ENCODE data around the gene RASSF3. TPM values are rescaled to one million over a fixed set of nuclear protein-coding genes. Genes with fewer than 3 reads are reported as not detected.
A peak's percentile ranks its signal among the peaks of the same experiment; 100 is the strongest.

The RASSF3 gene
- total RNA-seq, 1 donor from 2014 or later = 43.1 TPM

DNA sequence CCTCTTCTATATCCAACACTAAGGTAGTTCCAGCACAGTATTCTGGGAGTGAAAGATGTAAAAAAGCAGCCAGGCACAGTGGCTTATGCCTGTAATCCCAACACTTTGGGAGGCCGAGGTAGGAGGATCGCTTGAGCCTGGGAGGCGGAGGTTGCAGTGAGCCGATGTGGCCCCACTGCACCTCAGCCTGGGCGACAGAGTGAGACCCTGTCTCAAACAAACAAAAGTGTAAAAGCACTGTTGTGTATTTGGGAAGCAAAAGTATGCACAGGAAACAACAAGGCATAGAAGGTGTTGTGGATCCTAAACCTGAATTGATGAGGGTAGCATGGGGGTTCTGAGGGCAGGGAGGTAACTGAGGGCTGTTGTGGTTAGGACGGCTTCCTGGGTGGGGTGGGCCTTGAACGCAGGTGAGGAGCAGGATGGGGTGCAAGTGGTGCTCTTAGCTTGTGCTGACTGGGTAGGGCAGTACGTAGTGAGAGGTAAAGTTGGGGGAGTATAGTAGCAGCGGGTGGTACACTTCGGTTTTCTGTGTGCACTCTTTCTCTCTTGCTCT is 64.2 kb downstream of the RASSF3 start:
- peak overlapping the region; percentile 69 for H3K4me3 Mint-ChIP-seq
- no peaks in the 10 kb centered on the region for H3K27me3 Mint-ChIP-seq
- no peaks in the 10 kb centered on the region for H3K9me3 Mint-ChIP-seq
- DNase-seq = peak; percentile 87
- peaks cover 2% of the 10 kb centered on the region for H3K36me3 Mint-ChIP-seq (ENCODE audit: low read depth)
- H3K27ac Mint-ChIP-seq = peak overlapping the region; percentile 87
- H3K4me1 Mint-ChIP-seq = peaks cover 79% of the 10 kb centered on the region
- intact Hi-C loops (cut with micrococcal nuclease) = loop anchor here (2.0 kb wide), 1 partner anchor 14 kb away; no protein-coding TSS in a partner anchor

DNA sequence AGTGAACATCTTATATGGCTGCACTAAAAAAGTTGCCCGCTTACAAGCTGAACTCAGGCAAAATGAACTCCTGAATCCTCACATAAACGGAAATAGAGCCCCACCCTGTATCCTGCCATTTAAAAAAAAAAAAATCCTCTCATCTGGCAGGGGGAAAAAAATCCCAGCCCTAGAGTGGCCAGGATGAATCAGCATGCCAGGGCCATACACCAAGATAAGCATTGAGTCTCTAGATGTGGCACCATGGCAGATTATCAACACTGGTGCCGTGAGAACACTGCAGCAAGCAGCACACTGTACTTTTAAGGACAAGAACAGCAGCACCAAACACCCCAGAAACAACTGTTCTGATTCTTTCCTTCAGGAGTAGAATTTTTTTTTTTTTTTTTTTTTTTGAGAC is 65.5 kb downstream of the RASSF3 start:
- Mint-ChIP-seq H3K27ac (peak overlapping the region; percentile 53), H3K9me3 (no peaks in the 10 kb centered on the region), H3K4me1 (peaks cover 80% of the 10 kb centered on the region), H3K36me3 (ENCODE audit: low read depth) (peaks cover 2% of the 10 kb centered on the region), H3K4me3 (peak overlapping the region; percentile 40), H3K27me3 (no peaks in the 10 kb centered on the region)
- DNase-seq = no peak
- intact Hi-C loops (cut with micrococcal nuclease) = loop anchor here (2.0 to 5.0 kb wide), 2 partner anchors 15 to 218 kb away; no protein-coding TSS in a partner anchor

DNA sequence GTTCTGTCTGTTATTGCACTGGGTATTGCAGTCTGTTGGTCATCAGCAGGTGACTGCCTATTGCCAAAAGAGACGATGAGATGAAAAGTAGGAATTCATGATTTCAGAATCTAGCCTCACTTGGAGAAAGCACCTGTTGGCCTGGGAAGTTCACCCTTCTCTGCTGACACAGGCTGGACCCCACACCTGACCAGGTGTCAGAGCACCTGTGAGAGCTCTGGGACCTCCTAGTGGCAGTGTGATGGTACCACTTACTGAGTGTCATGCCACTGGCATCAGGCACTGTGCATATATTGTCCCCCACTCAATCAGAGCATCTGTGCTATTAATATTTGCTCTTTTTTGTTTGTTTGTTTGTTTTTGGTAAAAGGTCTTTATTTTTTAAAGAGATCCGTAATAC is 68.0 kb downstream of the RASSF3 start:
- Mint-ChIP-seq H3K4me1 (peaks cover 83% of the 10 kb centered on the region), H3K36me3 (ENCODE audit: low read depth) (peaks cover 7% of the 10 kb centered on the region), H3K27me3 (no peaks in the 10 kb centered on the region), H3K9me3 (no peaks in the 10 kb centered on the region), H3K27ac (peak overlapping the region; percentile 49), H3K4me3 (no peak overlapping the region)
- intact Hi-C loops (cut with micrococcal nuclease) = loop anchor here (5.0 kb wide), 1 partner anchor 221 kb away; no protein-coding TSS in a partner anchor
- DNase-seq = no peak

DNA sequence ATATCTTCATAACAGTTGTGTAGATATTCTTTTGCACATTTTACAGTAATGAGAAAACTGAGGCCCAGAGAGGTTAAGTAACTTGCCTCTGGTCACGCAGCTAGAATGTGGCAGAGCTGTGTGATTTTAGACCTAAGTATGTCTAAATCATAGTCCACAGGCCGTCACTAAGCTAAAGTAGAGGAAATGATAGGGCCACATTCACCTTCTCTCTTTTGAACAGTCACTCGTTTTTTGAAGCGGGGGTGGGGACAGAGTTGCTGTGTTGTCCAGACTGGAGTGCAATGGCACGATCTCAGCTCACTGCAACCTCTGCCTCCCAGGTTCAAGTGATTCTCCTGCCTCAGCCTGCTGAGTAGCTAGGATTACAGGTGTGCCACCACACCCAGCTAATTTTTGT is 68.5 kb downstream of the RASSF3 start:
- Mint-ChIP-seq H3K27me3 (no peaks in the 10 kb centered on the region), H3K9me3 (peaks cover 3% of the 10 kb centered on the region), H3K4me1 (peaks cover 83% of the 10 kb centered on the region), H3K36me3 (ENCODE audit: low read depth) (peaks cover 10% of the 10 kb centered on the region), H3K27ac (peak overlapping the region; percentile 29), H3K4me3 (no peak overlapping the region)
- intact Hi-C loops (cut with micrococcal nuclease) = loop anchor here (1.0 to 5.0 kb wide), 2 partner anchors 8 to 222 kb away; no protein-coding TSS in a partner anchor
- peak; percentile 73 for DNase-seq

DNA sequence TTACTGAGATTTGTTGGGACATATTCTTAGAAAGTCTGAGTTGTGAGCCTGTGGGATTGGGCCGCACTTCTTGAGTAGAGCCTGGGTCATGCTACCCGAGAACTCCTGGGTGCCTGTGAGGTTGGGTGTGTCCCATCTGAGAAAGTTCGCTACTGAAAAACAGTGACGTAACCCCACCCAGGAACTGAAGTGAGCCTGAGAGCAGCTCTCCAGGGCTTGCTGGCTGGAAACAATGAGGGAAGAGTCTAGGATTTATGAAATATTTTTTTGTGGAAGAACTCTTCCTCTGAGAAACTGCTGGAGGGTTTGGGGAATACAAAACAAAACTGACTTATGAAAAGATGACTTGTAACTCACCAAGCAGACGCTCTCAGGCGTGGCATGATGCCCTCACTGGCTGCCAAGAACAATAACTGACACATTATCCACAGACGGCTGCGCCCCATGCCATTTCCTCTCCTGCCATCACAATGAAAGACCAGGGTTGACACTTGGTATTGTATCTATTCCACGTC is 69.2 kb downstream of the RASSF3 start:
- Mint-ChIP-seq H3K4me3 (peak overlapping the region; percentile 63), H3K27ac (peak overlapping the region; percentile 78), H3K27me3 (no peaks in the 10 kb centered on the region), H3K9me3 (peaks cover 3% of the 10 kb centered on the region), H3K36me3 (ENCODE audit: low read depth) (peaks cover 12% of the 10 kb centered on the region), H3K4me1 (peaks cover 80% of the 10 kb centered on the region)
- intact Hi-C loops (cut with micrococcal nuclease) = loop anchor here (1.0 to 5.0 kb wide), 2 partner anchors 8 to 222 kb away; no protein-coding TSS in a partner anchor
- DNase-seq = peak; percentile 87

DNA sequence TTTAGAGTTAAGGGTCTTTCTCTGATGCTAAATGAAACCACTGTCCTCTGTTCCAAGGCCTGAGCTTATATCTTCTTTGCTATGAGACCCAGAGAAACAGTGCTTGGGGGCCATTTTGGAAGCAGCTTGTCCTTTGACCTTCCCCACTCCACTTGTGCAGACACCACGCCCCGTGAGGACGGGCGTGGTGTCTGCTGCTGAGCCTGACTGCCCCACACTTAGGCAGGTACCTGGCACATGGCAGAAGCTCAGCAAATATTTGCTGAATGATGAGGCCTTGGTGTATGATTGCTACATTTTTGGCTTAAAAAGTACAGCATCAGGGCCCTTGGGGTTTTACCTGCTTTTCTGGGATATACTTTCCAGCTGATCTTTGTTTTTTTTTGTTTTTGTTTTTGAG is 69.9 kb downstream of the RASSF3 start:
- DNase-seq = no peak
- H3K27ac Mint-ChIP-seq = peak overlapping the region; percentile 78
- intact Hi-C loops (cut with micrococcal nuclease) = no loop called here

DNA sequence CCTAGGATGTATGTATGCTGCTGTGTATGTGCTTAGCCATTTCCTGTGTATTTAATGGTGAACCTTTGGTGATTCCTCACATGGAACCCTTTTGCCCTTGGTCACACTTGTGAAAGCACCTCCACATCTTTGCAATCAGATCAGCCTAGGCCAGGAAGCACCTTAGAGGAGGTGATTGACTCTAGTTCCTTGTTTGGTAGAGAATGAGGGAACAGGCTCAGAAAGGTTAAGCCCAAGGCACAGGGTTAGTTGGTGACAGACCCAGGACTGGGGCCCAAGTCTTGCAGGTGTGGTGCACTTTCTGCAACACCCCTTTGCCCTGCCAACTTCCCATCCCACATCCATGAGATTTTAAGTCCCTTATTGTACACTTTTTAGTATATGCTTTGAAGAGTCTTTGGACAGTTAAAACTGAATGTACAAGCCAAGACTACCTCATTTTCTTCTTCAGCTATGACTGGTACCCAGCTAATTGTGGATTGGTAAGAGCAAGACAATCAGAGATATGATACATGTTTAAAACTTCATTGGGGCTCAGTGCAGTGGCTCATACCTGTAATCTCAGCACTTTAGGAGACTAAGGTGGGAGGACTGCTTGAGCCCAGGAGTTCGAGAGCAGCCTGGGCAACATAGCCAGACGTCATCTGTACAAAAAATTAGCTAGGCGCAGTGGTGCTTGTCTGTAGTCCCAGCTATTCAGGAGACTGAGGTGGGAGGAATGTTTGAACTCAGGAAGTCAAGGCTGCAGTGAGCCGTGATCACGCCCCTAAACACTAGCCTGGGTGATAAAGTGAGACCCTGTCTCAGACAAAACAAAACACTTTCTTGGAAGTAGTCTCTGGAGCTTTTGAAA is 71.1 kb downstream of the RASSF3 start:
- Mint-ChIP-seq H3K27me3 (no peaks in the 10 kb centered on the region), H3K36me3 (ENCODE audit: low read depth) (peaks cover 26% of the 10 kb centered on the region), H3K4me1 (peaks cover 82% of the 10 kb centered on the region), H3K4me3 (peak overlapping the region; percentile 34), H3K27ac (peak overlapping the region; percentile 74), H3K9me3 (peaks cover 3% of the 10 kb centered on the region)
- intact Hi-C loops (cut with micrococcal nuclease) = no loop called here
- peak; percentile 64 for DNase-seq

More for the DNA sequence above, 69.9 kb downstream of the RASSF3 start:
- peaks cover 81% of the 10 kb centered on the region for H3K4me1 Mint-ChIP-seq
- H3K4me3 Mint-ChIP-seq = peak overlapping the region; percentile 63
- H3K9me3 Mint-ChIP-seq = peaks cover 3% of the 10 kb centered on the region
- peaks cover 16% of the 10 kb centered on the region for H3K36me3 Mint-ChIP-seq (ENCODE audit: low read depth)
- H3K27me3 Mint-ChIP-seq = no peaks in the 10 kb centered on the region

DNA sequence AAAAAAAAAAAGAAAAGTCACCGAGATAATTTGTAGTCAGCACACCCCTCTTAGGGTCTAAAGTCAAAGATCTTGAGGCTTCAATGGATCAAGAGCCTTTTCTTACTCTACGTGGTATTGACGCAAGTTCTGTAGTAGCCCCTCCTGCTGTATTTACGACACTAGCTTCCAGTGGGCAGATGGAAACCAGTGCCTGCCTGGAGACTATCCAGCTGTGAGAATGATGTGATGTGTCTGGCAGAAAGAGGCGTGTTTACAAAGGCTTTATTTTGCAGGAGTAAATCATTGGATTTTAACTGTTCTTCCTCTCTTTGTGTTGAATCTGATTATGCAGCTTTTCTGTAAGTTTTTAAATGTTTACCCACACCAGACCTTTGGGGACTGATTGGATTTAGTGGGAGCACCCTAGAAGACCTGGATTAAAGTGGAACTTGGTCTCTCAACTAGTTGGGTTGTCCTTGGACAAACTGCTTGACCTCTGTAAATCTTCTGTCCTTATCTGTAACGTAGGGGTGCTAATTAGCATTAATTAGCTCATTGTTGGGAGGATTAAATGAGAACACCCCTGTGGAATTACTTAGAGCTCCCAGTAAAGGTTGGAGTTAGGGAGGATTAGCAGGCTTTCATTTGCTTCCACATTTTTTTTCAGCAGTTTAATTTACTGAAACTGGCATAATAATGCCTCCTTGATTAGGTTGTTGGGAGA is 72.4 kb downstream of the RASSF3 start:
- H3K4me3 Mint-ChIP-seq = peak overlapping the region; percentile 76
- peaks cover 77% of the 10 kb centered on the region for H3K4me1 Mint-ChIP-seq
- H3K9me3 Mint-ChIP-seq = peaks cover 3% of the 10 kb centered on the region
- H3K27ac Mint-ChIP-seq = peak overlapping the region; percentile 88
- DNase-seq = no peak
- peaks cover 36% of the 10 kb centered on the region for H3K36me3 Mint-ChIP-seq (ENCODE audit: low read depth)
- intact Hi-C loops (cut with micrococcal nuclease) = no loop called here
- no peaks in the 10 kb centered on the region for H3K27me3 Mint-ChIP-seq

DNA sequence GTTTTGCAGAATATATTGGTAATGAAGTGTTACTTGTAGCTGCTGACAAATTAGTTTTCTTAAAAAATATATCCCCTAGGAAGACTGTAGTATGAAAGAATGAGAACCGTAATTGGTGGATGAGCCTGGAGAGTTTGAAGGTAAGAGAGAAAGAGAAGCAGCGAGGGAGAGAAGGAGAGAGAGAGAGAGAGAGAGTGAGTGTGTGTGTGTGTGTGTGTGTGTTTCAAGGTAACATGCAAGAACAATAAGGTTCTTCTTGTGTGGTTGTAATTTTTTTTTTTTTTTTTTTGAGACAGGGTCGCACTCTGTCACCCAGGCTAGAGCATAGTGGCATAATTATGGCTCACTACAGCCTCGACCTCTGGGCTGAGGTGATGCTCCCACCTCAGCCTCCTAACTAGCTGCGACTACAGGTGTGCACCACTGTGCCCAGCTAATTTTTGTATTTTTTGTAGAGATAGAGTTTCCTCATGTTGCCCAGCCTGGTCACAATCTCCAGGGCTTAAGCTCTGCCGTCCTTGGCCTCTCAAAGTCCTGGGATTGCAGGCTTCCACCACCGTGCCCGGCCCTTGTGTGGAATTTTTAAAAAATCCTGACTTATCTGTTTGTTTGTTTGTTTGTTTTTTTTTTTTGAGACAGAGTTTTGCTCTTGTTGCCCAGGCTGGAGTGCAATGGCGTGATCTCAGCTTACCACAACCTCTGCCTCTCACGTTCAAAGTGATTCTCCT is 73.7 kb downstream of the RASSF3 start:
- Mint-ChIP-seq H3K36me3 (ENCODE audit: low read depth) (peaks cover 48% of the 10 kb centered on the region), H3K4me3 (peak overlapping the region; percentile 76), H3K9me3 (peaks cover 3% of the 10 kb centered on the region), H3K4me1 (peaks cover 78% of the 10 kb centered on the region), H3K27me3 (no peaks in the 10 kb centered on the region), H3K27ac (peak overlapping the region; percentile 88)
- no peak for DNase-seq
- intact Hi-C loops (cut with micrococcal nuclease) = loop anchor here (2.0 kb wide), 2 partner anchors 15 to 75 kb away; no protein-coding TSS in a partner anchor

DNA sequence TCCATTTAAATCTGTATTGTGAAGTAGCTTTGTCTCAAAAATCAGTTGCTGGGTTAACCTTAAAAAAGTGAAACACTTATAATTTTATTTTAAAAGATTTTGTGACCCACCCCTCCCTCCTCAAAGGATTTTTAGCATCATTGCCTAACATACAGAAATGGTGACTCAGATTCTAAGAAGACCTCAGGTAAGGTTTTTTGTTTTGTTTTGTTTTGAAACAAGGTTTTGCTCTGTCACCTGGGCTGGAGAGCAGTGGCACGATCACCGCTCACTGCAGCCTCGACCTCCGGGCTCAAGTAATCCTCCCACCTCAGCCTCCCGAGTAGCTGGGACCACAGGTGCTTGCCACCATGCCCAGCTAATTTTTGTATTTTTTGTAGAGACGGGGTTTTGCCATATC is 74.8 kb downstream of the RASSF3 start:
- peak overlapping the region; percentile 13 for H3K4me3 Mint-ChIP-seq
- H3K4me1 Mint-ChIP-seq = peaks cover 72% of the 10 kb centered on the region
- DNase-seq = peak; percentile 72
- peaks cover 3% of the 10 kb centered on the region for H3K9me3 Mint-ChIP-seq
- H3K36me3 Mint-ChIP-seq (ENCODE audit: low read depth) = peaks cover 51% of the 10 kb centered on the region
- no peaks in the 10 kb centered on the region for H3K27me3 Mint-ChIP-seq
- H3K27ac Mint-ChIP-seq = peak overlapping the region; percentile 88
- intact Hi-C loops (cut with micrococcal nuclease) = loop anchor here (2.0 kb wide), 2 partner anchors 16 to 76 kb away; no protein-coding TSS in a partner anchor

DNA sequence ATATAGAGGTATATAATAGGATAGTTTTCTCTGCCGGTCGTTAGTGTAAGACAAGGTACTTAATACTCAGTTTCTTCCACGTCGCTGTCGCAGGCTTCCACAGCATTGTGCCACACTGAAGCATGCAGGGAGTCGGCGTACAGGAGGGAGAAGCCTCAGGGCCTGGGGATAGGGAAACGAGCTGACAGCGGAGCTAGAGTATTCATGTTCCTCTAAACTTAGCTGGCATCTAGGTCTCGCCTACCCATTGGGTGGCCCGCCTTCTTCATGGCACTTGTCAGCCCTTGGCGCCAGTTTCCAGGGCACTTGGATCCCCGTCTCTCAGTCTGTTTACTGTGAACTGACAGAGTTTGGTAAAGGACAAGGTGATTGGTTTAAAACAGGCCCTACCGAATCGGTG is 75.3 kb downstream of the RASSF3 start:
- Mint-ChIP-seq H3K36me3 (ENCODE audit: low read depth) (peaks cover 54% of the 10 kb centered on the region), H3K27ac (peak overlapping the region; percentile 81), H3K4me1 (peaks cover 68% of the 10 kb centered on the region), H3K9me3 (peaks cover 3% of the 10 kb centered on the region), H3K4me3 (peak overlapping the region; percentile 13), H3K27me3 (no peaks in the 10 kb centered on the region)
- DNase-seq = no peak
- intact Hi-C loops (cut with micrococcal nuclease) = loop anchor here (2.0 kb wide), 2 partner anchors 17 to 77 kb away; no protein-coding TSS in a partner anchor

DNA sequence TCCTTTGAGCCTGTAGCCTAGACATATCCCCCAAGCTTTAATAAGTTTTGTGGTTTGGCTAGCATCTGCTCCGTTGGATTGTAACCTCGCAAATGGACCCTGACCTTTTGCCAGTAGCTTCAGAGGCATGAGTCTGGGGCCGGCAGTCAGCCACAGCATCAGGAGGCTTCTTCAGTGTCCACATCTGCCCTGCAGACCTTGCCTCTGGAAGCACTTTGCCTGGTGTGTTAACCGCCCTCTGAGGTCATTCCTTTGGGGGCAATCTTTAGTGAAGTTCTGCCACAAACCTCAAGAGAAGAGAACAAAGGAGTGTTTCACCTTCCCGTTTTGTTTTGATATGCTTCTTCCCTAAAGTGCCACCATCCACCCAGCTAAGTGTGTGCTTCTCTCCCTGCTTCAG is 77.5 kb downstream of the RASSF3 start:
- intact Hi-C loops (cut with micrococcal nuclease) = no loop called here
- Mint-ChIP-seq H3K27ac (peak overlapping the region; percentile 67), H3K4me1 (peaks cover 63% of the 10 kb centered on the region), H3K36me3 (ENCODE audit: low read depth) (peaks cover 62% of the 10 kb centered on the region), H3K9me3 (peaks cover 3% of the 10 kb centered on the region), H3K27me3 (no peaks in the 10 kb centered on the region), H3K4me3 (peak overlapping the region; percentile 50)
- peak; percentile 67 for DNase-seq

DNA sequence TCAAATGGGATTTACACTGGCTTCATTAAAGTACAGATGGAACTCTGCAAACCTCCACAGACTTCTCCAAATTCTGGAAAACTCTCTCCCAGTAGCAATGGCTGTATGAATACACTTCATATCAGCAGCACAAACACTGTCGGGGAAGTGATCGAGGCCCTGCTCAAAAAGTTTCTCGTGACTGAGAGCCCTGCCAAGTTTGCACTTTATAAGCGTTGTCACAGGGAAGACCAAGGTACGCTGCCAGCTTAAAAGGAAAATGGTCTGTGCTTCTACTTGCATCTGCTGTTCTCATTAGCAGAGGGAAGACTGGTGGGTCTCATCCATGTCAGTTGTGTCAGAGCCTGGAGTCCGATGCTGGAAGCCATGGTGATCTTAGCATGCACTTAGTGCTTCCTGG is 77.9 kb downstream of the RASSF3 start:
- Mint-ChIP-seq H3K27me3 (no peaks in the 10 kb centered on the region), H3K4me3 (peak overlapping the region; percentile 50), H3K27ac (peak overlapping the region; percentile 67), H3K4me1 (peaks cover 59% of the 10 kb centered on the region), H3K9me3 (peaks cover 3% of the 10 kb centered on the region), H3K36me3 (ENCODE audit: low read depth) (peaks cover 64% of the 10 kb centered on the region)
- peak; percentile 62 for DNase-seq
- intact Hi-C loops (cut with micrococcal nuclease) = no loop called here
